ENCODE results near the gene CCDC102A. TPM values are rescaled to one million over a fixed set of nuclear protein-coding genes. Genes with fewer than 3 reads are reported as not detected.

The CCDC102A gene
- total and polyA plus RNA-seq, 9 of the 15 experiments (the other 6 are each of a cell fraction or from before 2014, with no cell fraction given), result 0.03 to 4.9 (median 1.4) TPM

DNA sequence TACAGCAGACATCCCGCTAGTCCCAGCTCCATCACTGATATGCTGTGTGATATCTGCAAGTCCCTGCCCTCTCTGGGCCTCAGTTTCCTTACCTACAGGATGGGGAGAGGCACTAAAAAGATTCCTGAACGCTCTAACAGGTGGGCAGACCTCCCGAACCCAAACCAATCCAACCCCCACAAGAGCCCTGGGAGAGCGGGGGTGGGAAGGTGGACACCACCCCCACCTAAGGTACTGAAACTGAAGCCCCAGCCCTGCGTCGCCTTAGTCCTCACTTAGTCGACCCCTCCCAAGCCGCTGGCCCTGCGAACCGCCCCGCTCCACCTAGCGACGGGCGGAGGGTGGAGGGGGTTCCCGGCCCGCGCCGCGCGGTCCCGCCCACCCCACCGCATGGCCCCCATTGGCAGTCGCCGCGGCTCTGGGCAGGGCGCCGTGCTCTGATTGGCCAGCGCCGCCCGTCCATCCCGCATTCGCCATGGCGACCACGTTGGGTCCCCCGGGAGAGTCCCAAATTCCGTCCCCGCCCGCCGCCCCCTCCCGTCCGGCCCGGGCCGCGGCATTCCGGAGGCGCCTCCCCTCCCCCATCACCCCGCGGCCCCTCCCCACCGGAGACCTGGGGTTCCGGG lies 578 bp downstream of the CCDC102A start (continued):
- TF ChIP-seq, protein P1, sequence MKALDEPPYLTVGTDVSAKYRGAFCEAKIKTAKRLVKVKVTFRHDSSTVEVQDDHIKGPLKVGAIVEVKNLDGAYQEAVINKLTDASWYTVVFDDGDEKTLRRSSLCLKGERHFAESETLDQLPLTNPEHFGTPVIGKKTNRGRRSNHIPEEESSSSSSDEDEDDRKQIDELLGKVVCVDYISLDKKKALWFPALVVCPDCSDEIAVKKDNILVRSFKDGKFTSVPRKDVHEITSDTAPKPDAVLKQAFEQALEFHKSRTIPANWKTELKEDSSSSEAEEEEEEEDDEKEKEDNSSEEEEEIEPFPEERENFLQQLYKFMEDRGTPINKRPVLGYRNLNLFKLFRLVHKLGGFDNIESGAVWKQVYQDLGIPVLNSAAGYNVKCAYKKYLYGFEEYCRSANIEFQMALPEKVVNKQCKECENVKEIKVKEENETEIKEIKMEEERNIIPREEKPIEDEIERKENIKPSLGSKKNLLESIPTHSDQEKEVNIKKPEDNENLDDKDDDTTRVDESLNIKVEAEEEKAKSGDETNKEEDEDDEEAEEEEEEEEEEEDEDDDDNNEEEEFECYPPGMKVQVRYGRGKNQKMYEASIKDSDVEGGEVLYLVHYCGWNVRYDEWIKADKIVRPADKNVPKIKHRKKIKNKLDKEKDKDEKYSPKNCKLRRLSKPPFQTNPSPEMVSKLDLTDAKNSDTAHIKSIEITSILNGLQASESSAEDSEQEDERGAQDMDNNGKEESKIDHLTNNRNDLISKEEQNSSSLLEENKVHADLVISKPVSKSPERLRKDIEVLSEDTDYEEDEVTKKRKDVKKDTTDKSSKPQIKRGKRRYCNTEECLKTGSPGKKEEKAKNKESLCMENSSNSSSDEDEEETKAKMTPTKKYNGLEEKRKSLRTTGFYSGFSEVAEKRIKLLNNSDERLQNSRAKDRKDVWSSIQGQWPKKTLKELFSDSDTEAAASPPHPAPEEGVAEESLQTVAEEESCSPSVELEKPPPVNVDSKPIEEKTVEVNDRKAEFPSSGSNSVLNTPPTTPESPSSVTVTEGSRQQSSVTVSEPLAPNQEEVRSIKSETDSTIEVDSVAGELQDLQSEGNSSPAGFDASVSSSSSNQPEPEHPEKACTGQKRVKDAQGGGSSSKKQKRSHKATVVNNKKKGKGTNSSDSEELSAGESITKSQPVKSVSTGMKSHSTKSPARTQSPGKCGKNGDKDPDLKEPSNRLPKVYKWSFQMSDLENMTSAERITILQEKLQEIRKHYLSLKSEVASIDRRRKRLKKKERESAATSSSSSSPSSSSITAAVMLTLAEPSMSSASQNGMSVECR (CRISPR knock-in tag; IDR thresholded peaks at IDR 0.05), result no peak
- TF ChIP-seq ZNF224 (CRISPR knock-in tag; IDR thresholded peaks at IDR 0.05), result no peak
- TF ChIP-seq, protein P2, sequence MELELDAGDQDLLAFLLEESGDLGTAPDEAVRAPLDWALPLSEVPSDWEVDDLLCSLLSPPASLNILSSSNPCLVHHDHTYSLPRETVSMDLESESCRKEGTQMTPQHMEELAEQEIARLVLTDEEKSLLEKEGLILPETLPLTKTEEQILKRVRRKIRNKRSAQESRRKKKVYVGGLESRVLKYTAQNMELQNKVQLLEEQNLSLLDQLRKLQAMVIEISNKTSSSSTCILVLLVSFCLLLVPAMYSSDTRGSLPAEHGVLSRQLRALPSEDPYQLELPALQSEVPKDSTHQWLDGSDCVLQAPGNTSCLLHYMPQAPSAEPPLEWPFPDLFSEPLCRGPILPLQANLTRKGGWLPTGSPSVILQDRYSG (tag; conservative IDR thresholded peaks at IDR 0.05; ENCODE audit: low read depth), result no peak
- TF ChIP-seq SMAD3 (CRISPR knock-in tag; conservative IDR thresholded peaks at IDR 0.05), result no peak
- TF ChIP-seq, protein P3, sequence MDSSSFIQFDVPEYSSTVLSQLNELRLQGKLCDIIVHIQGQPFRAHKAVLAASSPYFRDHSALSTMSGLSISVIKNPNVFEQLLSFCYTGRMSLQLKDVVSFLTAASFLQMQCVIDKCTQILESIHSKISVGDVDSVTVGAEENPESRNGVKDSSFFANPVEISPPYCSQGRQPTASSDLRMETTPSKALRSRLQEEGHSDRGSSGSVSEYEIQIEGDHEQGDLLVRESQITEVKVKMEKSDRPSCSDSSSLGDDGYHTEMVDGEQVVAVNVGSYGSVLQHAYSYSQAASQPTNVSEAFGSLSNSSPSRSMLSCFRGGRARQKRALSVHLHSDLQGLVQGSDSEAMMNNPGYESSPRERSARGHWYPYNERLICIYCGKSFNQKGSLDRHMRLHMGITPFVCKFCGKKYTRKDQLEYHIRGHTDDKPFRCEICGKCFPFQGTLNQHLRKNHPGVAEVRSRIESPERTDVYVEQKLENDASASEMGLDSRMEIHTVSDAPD (CRISPR knock-in tag; IDR thresholded peaks at IDR 0.05), result no peak
- TF ChIP-seq NRF1 (conservative IDR thresholded peaks at IDR 0.05 in 1 of 2, IDR thresholded peaks at IDR 0.05 in 1 of 2), result peak; percentile 29 to 47; a peak in 2 of 4 replicates
- TF ChIP-seq SRSF1 (IDR thresholded peaks at IDR 0.05; ENCODE audit: low read depth, low read length), result no peak
- TF ChIP-seq, protein P4, sequence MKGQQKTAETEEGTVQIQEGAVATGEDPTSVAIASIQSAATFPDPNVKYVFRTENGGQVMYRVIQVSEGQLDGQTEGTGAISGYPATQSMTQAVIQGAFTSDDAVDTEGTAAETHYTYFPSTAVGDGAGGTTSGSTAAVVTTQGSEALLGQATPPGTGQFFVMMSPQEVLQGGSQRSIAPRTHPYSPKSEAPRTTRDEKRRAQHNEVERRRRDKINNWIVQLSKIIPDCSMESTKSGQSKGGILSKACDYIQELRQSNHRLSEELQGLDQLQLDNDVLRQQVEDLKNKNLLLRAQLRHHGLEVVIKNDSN (CRISPR knock-in tag; IDR thresholded peaks at IDR 0.05), result no peak; the same call in 1 of the 2 replicates
- TF ChIP-seq HSF4 (CRISPR knock-in tag; IDR thresholded peaks at IDR 0.05; ENCODE audit: borderline replicate concordance), result no peak
- no peak for TF ChIP-seq MCM2 (IDR thresholded peaks at IDR 0.05; ENCODE audit: low read depth)
- no peak for TF ChIP-seq KLF13 (tag; IDR thresholded peaks at IDR 0.05; ENCODE audit: borderline replicate concordance, low read depth)
- TF ChIP-seq, protein P5, sequence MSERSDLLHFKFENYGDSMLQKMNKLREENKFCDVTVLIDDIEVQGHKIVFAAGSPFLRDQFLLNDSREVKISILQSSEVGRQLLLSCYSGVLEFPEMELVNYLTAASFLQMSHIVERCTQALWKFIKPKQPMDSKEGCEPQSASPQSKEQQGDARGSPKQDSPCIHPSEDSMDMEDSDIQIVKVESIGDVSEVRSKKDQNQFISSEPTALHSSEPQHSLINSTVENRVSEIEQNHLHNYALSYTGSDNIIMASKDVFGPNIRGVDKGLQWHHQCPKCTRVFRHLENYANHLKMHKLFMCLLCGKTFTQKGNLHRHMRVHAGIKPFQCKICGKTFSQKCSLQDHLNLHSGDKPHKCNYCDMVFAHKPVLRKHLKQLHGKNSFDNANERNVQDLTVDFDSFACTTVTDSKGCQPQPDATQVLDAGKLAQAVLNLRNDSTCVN (CRISPR knock-in tag; IDR thresholded peaks at IDR 0.05), result no peak
- no peak; the same call in 1 of the 2 replicates for TF ChIP-seq CREM (IDR thresholded peaks at IDR 0.05; ENCODE audit: low read depth)
- TF ChIP-seq, protein P6, sequence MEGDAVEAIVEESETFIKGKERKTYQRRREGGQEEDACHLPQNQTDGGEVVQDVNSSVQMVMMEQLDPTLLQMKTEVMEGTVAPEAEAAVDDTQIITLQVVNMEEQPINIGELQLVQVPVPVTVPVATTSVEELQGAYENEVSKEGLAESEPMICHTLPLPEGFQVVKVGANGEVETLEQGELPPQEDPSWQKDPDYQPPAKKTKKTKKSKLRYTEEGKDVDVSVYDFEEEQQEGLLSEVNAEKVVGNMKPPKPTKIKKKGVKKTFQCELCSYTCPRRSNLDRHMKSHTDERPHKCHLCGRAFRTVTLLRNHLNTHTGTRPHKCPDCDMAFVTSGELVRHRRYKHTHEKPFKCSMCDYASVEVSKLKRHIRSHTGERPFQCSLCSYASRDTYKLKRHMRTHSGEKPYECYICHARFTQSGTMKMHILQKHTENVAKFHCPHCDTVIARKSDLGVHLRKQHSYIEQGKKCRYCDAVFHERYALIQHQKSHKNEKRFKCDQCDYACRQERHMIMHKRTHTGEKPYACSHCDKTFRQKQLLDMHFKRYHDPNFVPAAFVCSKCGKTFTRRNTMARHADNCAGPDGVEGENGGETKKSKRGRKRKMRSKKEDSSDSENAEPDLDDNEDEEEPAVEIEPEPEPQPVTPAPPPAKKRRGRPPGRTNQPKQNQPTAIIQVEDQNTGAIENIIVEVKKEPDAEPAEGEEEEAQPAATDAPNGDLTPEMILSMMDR (IDR thresholded peaks at IDR 0.05 in 2 of 3, conservative IDR thresholded peaks at IDR 0.05 in 1 of 3; ENCODE audit: insufficient read depth in 2 of 3, low read depth in 1 of 3, low read length in 3 of 3), result peak in 1 of 3 experiments; percentile 32; a peak in 2 of 6 replicates
- TF ChIP-seq PTBP1 (IDR thresholded peaks at IDR 0.05; ENCODE audit: low read depth, low read length), result no peak
- TF ChIP-seq ZNF146 (CRISPR knock-in tag; IDR thresholded peaks at IDR 0.05; ENCODE audit: unreplicated experiment), result no peak
- TF ChIP-seq NCOA6 (IDR thresholded peaks at IDR 0.05), result no peak

Data from K562 (cell line).